Suprapubic skin (tissue), 4 donors: ENCODE data around the gene IL6ST.

ENCODE experiments used
- POLR2A ChIP-seq, 2 donors: fragments of 450-650 bp; IDR thresholded peaks; one replicate each; pipeline ENCODE4 v1.6.1; 2017; ENCODE audit warnings: antibody characterized with exemption in 2 of 2, mild to moderate bottlenecking in 2 of 2, moderate library complexity in 2 of 2
- POLR2AphosphoS5 ChIP-seq, 3 donors: sonication (generic); formaldehyde crosslinking; IDR thresholded peaks; one replicate each; pipeline ENCODE4 v1.6.1; 2017; ENCODE audit warnings: antibody characterized with exemption in 3 of 3
- TF ChIP-seq, protein P1 (sequence below), 2 donors: fragments of 200-600 bp in 1 of 2; fragments of 450-650 bp in 1 of 2; sonication (generic) in 1 of 2; IDR thresholded peaks; one replicate each; pipeline ENCODE4 v1.5.1; 2016 to 2019; ENCODE audit warnings: antibody characterized with exemption in 2 of 2, mild to moderate bottlenecking in 1 of 2, moderate library complexity in 1 of 2

DNA sequence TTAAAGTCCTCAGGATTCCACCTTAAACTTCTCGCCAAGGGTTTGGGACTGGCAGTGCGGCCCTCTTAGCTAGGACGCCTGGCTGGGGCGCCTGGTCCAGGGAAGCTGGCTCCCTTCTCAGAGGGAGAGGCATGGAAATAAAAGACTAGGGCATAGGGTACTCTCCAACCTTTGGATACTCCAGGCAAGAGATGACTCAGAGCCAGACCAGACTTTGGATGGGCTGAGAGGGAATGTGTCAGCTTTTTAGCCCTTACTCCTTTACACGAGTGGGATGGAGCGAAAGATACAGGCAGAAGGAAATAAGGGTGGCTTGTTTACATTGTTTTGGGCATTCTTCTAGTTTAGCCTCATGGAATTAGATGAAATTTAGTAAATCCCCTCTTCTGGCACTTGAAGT lies 95.4 kb downstream of the IL6ST start:
- TF ChIP-seq, protein P1, sequence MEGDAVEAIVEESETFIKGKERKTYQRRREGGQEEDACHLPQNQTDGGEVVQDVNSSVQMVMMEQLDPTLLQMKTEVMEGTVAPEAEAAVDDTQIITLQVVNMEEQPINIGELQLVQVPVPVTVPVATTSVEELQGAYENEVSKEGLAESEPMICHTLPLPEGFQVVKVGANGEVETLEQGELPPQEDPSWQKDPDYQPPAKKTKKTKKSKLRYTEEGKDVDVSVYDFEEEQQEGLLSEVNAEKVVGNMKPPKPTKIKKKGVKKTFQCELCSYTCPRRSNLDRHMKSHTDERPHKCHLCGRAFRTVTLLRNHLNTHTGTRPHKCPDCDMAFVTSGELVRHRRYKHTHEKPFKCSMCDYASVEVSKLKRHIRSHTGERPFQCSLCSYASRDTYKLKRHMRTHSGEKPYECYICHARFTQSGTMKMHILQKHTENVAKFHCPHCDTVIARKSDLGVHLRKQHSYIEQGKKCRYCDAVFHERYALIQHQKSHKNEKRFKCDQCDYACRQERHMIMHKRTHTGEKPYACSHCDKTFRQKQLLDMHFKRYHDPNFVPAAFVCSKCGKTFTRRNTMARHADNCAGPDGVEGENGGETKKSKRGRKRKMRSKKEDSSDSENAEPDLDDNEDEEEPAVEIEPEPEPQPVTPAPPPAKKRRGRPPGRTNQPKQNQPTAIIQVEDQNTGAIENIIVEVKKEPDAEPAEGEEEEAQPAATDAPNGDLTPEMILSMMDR (IDR thresholded peaks at IDR 0.05) = no peak
- TF ChIP-seq POLR2A (IDR thresholded peaks at IDR 0.05) (no peak), POLR2AphosphoS5 (IDR thresholded peaks at IDR 0.05) (no peak)
